Astrocyte of the cerebellum (primary cell): ENCODE results near the gene SMG6.
A peak's percentile ranks its signal among the peaks of the same experiment; 100 is the strongest.

Experiments
- DNase-seq: peaks from one replicate; pipeline ENCODE4 v3.0.0-alpha.2; 2011; ENCODE audit warnings: low read depth
- H3K4me3 ChIP-seq: 2 replicates; pipeline ENCODE4 v1.5.1; 2011; ENCODE audit warnings: mild to moderate bottlenecking, low read depth, low read length, moderate library complexity
- in situ Hi-C: cut with HindIII; loops from 2 replicates; pipeline ENCODE4 v1.10.0; 2017; ENCODE audit warnings: low sequenced_read_pairs
- TF ChIP-seq, protein P1 (sequence below): IDR thresholded peaks from 2 replicates; pipeline ENCODE4 v1.5.1; 2012; ENCODE audit warnings: low read length, low read depth, moderate library complexity, mild to moderate bottlenecking; ENCODE audit errors: missing control alignments

Gene SMG6

GRCh38 chr17:2338315-2338657, 34.7 kb upstream of the SMG6 start:
- TF ChIP-seq, protein P1, sequence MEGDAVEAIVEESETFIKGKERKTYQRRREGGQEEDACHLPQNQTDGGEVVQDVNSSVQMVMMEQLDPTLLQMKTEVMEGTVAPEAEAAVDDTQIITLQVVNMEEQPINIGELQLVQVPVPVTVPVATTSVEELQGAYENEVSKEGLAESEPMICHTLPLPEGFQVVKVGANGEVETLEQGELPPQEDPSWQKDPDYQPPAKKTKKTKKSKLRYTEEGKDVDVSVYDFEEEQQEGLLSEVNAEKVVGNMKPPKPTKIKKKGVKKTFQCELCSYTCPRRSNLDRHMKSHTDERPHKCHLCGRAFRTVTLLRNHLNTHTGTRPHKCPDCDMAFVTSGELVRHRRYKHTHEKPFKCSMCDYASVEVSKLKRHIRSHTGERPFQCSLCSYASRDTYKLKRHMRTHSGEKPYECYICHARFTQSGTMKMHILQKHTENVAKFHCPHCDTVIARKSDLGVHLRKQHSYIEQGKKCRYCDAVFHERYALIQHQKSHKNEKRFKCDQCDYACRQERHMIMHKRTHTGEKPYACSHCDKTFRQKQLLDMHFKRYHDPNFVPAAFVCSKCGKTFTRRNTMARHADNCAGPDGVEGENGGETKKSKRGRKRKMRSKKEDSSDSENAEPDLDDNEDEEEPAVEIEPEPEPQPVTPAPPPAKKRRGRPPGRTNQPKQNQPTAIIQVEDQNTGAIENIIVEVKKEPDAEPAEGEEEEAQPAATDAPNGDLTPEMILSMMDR: no peak
- peak overlapping the region; percentile 93 for H3K4me3 ChIP-seq
- no peak for DNase-seq
- in situ Hi-C loops: no loop called here

DNA sequence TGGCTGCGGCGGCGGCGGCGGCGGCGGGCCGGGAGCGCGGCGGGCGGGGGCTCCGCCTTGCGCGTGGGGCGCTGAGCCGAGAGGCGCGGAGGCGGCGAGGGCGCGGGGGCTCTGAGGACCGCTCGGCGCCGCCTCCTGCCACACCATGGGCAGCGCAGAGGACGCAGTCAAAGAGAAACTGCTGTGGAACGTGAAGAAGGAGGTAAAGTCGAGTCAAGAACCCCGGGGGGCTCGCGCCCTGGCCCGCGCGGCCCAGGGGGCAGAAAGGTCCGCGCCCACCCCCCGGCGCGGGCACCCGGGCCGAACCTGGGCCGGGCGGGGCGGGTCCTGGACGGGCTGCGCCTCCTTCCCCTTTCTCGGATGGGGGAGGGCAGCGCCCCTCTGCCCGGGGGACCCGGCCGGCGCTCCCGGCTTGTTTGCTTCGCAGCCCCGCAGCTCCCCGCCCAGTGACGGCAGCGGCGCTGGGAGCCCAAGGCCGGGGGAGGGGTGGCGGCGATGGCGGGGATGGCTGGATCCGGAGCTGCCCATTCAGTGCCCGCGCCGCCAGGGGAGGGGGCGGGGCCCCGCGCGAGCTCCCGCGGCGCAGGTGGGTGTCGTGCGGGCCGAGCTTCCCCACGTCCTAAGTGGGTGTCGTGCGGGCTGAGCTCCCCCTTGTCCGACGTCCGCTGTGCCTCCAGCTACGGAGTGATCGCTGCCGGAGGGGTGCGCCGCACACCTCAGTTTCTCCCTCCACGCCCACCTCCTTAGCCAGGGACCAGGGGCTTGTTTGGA, 34.1 kb upstream of the SMG6 start:
- H3K4me3 ChIP-seq: peak overlapping the region; percentile 93
- no peak for DNase-seq
- in situ Hi-C loops: no loop called here
- TF ChIP-seq, protein P1: no peak

DNA sequence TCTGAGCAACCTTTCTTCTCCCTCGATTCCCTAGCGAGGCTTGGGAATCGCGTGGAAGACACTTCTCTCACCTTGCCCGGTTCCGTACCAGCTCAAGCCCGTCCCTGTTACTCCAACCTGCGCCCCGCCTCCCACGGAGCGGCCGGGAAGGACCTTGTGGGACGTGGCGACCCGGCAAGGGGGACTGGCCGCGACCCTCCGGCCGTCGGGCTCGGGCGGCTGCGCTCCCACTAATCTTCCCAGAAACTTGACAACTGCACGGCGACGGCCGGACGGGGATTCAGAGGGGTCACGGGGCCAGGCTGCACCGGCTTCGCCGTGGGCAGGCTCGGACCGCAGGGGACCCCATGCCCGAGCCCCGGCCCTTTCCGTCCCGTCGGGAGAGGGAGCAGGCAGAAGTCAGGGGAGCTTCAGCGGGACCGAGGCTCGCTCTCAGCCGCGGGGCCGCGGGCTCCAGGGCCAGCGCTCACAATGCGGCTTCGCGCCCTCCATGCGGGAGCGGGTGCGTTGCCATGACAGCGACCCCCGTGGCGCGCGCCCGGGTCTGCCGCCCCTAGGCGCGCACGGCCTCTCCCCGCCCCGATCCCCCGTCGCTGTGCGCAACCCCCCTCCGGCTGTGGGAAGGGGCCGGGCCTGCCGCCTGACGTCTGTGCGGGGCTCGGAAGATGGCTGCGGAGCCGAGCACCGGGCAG, 33.4 kb upstream of the SMG6 start, which contains the start of gene SGSM2:
TSS of gene SGSM2 (plus strand) at position 650 of the 692 bp plus-strand sequence. CDS start 188 bp downstream, outside the sequence.
- H3K4me3 ChIP-seq: peak within 1 kb of the TSS; percentile 93
- TF ChIP-seq, protein P1: no peak
- no peak for DNase-seq
- in situ Hi-C loops: no loop called here

GRCh38 chr17:2336215-2336851, 32.7 kb upstream of the SMG6 start, which contains the start of gene TSR1:
Gene TSR1 (minus strand): TSS chr17:2336457. CDS start chr17:2336427, 30 bp downstream.
- TF ChIP-seq, protein P1: peak; percentile 4
- peak within 1 kb of the TSS; percentile 93 for H3K4me3 ChIP-seq
- in situ Hi-C loops: no loop called here
- DNase-seq: peak; percentile 80

- no peak for DNase-seq
- peak overlapping the region; percentile 93 for H3K4me3 ChIP-seq
- TF ChIP-seq, protein P1: no peak
- in situ Hi-C loops: no loop called here
Observed at GRCh38 chr17:2335726-2336214, 32.2 kb upstream of the SMG6 start.

DNA sequence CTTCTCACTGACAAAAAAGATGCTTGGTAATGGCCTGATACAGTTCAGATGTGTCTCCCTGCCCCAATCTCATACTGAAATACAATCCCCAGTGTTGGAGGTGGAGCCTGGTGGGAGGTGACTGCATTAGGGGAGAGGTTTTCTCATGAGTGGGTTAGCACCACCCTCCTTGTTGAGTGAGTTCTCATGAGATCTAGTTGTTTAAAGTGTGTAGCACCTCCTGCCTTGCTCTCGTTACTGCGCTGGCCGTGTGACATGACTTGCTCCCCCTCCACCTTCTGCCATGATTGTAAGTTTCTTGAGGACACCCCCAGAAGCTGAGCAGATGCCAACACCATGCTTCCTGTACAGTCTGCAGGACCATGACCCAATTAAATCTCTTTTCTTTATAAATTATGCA, 27.7 kb upstream of the SMG6 start:
- in situ Hi-C loops: no loop called here
- TF ChIP-seq, protein P1: no peak

More for the DNA sequence above, 27.7 kb upstream of the SMG6 start:
- no peak for DNase-seq
- no peak overlapping the region for H3K4me3 ChIP-seq
